ENCODE data around the gene BCL2. TPM values are rescaled to one million over a fixed set of nuclear protein-coding genes. Genes with fewer than 3 reads are reported as not detected.
"Not testable (repeated sequence)": the region's sequence is repeated elsewhere in the genome, so short reads cannot be mapped to it uniquely, and the experiment has no call there.

Gene BCL2
- total RNA-seq, 8 experiments from 2014 or later = 0.97 to 29.2 (median 5.8) TPM

DNA sequence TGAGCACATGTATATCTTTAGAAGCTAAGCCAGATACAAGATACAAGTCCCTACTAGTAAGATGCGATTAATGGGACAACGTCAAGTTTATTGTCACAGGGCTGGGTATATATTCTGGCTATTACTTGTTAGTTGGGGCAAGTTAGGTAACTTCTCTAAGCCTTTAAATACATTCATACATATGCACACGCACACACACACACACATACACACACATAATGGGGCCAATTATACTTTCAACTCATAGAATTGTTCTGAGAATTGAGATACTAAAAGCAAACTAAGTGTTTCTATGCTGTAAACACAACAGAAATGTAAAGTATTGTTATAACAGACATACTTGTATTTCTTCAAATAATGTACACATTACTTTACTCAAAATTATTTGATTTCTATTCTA, 116.1 kb downstream of the BCL2 start:
- ATAC-seq (replicated peaks in 6 of 8) = no peak
- in situ Hi-C loops (cut with MboI; ENCODE audit: low pct_unique_long_range_greater_than_20kb in 2 of 9, low sequenced_read_pairs in 9 of 9, unreplicated experiment in 9 of 9) = loop anchor here in 1 of 9 experiments (25.0 kb wide), 1 partner anchor 109 kb away; the partner anchor contains the start of gene BCL2
- Histone ChIP-seq H3K4me3 (no peak overlapping the region), H3K4me1 (replicated peaks in 1 of 2) (peaks cover 2 to 5% of the 10 kb centered on the region in 2 donors), H3K27ac (no peak overlapping the region)
- 81 to 100% (median 100%) methylated on average over 1 to 3 of the region's 3 CpGs; no CpG with 5 or more reads in 3 of the 10 experiments for WGBS, 10 experiments

DNA sequence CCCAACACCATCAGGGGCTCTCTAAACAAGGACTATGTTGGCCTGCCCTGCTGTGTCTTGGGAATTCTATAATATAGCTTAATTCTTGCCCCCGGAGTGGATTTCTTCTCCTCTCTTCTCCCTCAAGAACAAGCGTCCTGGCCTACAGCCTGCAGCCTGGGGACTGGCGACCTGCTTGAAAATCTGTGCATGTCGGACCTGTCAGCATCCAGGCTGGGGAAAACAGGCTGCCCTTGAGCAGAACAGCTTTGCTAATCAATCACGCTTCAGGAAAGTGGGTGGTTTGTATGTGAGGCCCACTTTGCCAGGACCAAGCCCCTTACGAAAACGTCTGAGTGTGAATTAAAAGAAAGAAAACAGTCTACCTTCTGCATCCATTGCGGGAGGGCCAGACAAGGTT, 116.7 kb downstream of the BCL2 start:
- peak overlapping the region in 1 of 2 donors; percentile 44 for H3K27ac ChIP-seq
- ATAC-seq (replicated peaks in 6 of 8) = peak in 5 of 8 experiments; percentile 41 to 76 (median 48)
- in situ Hi-C loops (cut with MboI; ENCODE audit: low pct_unique_long_range_greater_than_20kb in 2 of 9, low sequenced_read_pairs in 9 of 9, unreplicated experiment in 9 of 9) = loop anchor here in 1 of 9 experiments (25.0 kb wide), 1 partner anchor 109 kb away; the partner anchor contains the start of gene BCL2

DNA sequence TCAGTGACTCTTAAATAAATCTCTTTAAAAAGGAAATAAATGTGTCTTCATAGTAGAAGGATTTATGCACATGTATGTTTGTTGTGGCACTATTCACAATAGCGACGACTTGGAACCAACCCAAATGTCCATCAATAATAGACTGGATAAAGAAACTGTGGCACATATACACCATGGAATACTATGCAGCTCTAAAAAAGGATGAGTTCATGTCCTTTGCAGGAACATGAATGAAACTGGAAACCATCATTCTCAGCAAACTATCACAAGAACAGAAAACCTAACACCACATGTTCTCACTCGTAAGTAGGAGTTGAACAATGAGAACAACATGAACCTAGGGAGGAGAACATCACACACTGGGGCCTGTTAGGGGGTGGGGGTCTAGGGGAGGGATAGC, 118.1 kb downstream of the BCL2 start:
- ATAC-seq (replicated peaks in 6 of 8); H3K4me3 ChIP-seq; H3K27ac ChIP-seq: not testable (repeated sequence)
- in situ Hi-C loops (cut with MboI; ENCODE audit: low pct_unique_long_range_greater_than_20kb in 2 of 9, low sequenced_read_pairs in 9 of 9, unreplicated experiment in 9 of 9) = loop anchor here in 1 of 9 experiments (25.0 kb wide), 1 partner anchor 111 kb away; the partner anchor contains the start of gene BCL2
- peaks cover 12 to 17% of the 10 kb centered on the region in 2 donors for H3K4me1 ChIP-seq (replicated peaks in 1 of 2)
- WGBS, 10 experiments = 27 to 100% (median 93%) methylated on average over 2 to 3 of the region's 3 CpGs; no CpG with 5 or more reads in 3 of the 10 experiments

More for the DNA sequence above, 116.7 kb downstream of the BCL2 start:
- Histone ChIP-seq H3K4me3 (no peak overlapping the region), H3K4me1 (replicated peaks in 1 of 2) (peaks cover 4 to 7% of the 10 kb centered on the region in 2 donors)
- 60 to 91% (median 83%) methylated on average over 1 to 7 of the region's 8 CpGs; no CpG with 5 or more reads in 3 of the 10 experiments for WGBS, 10 experiments

DNA sequence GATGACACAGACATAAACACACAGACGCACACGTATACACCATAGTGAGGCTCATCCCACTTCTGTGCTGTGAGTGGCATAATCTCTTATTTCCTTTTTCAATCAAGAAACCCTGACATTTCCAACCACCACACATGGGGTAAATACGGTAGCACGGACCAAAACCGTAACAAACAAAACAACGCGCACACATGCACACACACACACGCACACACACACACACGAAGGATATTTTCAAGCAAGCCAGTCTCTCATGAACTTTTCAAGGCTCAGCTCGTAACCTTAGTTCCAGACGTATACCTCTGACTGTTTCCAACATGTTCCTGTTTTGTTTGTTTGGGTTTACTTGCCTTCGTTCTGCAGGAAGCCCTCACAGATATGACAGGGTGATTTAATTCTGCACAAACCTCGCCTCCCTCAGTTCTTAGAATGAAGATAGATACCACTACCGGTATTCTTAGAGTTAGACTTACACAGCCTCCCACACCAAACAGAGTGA, 119.8 kb downstream of the BCL2 start:
- Histone ChIP-seq H3K27ac (no peak overlapping the region), H3K4me3 (no peak overlapping the region), H3K4me1 (replicated peaks in 1 of 2) (peaks cover 12 to 19% of the 10 kb centered on the region in 2 donors)
- 19 to 94% (median 69%) methylated on average over 2 to 14 of the region's 14 CpGs; no CpG with 5 or more reads in 1 of the 10 experiments for WGBS, 10 experiments
- no peak for ATAC-seq (replicated peaks in 6 of 8)
- in situ Hi-C loops (cut with MboI; ENCODE audit: low pct_unique_long_range_greater_than_20kb in 2 of 9, low sequenced_read_pairs in 9 of 9, unreplicated experiment in 9 of 9) = loop anchor here in 1 of 9 experiments (25.0 kb wide), 1 partner anchor 113 kb away; the partner anchor contains the start of gene BCL2

DNA sequence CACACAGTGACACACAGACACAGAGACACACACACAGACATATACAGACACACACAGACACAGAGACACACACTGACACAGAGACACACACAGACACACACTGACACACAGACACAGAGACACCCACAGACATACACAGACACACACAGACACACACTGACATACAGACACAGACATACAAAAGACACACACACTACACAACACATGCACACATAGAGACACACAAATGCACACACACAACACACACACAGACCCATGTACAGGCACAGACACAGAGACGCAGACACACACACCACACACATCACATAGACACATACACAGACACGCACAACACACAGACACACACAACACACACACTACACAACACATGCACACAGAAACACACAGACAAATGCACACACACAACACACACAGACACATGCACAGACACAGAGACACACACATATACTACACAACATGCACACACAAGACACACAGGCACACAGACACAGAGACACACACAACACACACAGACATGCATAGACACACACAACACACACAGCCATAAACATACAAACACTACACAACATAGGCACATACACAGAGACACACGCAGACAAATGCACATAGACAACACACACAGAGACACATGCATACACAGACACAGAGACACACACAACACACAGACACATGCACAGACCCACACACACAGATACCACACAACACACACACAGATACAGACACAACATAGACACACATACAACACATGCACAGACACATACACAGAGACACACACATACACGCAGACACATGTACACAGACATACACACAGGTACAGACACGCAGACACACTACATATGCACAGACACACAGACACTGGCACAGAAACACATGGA, 120.5 kb downstream of the BCL2 start:
- Histone ChIP-seq H3K4me1 (replicated peaks in 1 of 2) (peaks cover 12 to 19% of the 10 kb centered on the region in 2 donors), H3K4me3 (no peak overlapping the region), H3K27ac (no peak overlapping the region)
- 71 to 100% (median 95%) methylated on average over 1 to 3 of the region's 5 CpGs; no CpG with 5 or more reads in 1 of the 10 experiments for WGBS, 10 experiments
- in situ Hi-C loops (cut with MboI; ENCODE audit: low pct_unique_long_range_greater_than_20kb in 2 of 9, low sequenced_read_pairs in 9 of 9, unreplicated experiment in 9 of 9) = no loop called here
- no peak for ATAC-seq (replicated peaks in 6 of 8)

DNA sequence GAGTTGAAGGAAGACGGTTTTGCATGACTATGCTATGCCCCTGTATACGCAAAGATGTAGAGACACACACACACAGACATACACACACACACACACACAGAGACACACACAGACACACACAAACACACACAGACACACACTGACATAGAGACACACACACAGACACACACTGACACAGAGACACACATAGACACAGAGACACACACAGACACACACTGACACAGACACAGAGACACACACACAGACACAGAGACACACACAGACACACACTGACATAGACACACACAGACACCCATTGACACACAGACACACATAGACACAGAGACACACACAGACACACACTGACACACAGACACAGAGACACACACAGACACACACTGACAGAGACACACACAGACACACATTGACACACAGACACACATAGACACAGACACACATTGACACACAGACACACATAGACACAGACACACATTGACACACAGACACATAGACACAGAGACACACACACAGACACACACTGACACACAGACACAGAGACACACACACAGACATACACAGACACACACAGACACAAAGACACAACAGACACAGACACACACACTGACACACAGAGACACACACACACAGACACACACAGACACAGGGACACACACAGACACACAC, 121.3 kb downstream of the BCL2 start:
- in situ Hi-C loops (cut with MboI; ENCODE audit: low pct_unique_long_range_greater_than_20kb in 2 of 9, low sequenced_read_pairs in 9 of 9, unreplicated experiment in 9 of 9) = no loop called here
- H3K4me3 ChIP-seq = no peak overlapping the region
- H3K27ac ChIP-seq = no peak overlapping the region
- H3K4me1 ChIP-seq (replicated peaks in 1 of 2) = peaks cover 12 to 19% of the 10 kb centered on the region in 2 donors
- no peak for ATAC-seq (replicated peaks in 6 of 8)
- 63 to 94% (median 71%) methylated on average over 1 to 2 of the region's 2 CpGs; no CpG with 5 or more reads in 3 of the 10 experiments for WGBS, 10 experiments

DNA sequence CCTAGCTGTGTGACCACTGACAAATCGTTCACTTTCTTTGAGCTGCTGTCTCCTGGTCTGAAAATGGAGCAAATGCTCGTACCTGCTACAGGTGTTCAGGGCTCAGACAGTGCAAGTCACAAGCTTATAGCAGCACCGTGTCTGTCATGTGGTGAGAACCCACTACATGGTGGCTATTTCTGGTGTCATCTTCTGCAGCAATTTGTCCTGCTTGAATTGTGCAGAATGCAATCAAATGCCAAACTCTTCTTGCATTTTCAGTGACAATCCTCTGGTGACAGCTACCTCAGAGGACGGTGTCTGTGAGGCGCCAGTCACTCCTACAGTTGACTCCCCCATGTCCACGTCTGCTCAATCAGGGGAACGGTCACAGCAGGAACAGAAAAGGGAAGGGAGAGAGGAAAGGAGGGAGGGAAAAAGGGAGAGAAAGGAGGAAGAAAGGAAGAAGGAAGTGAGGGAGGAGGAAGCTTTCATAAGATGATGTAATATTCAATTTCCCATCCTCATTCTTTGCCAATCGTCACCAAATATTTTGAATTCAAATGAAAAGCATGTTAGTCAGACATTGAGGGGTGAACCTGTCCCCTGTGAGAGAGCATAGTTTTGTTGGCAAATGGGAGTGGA, 122.2 kb downstream of the BCL2 start:
- Histone ChIP-seq H3K4me3 (no peak overlapping the region), H3K4me1 (replicated peaks in 1 of 2) (peaks cover 11 to 25% of the 10 kb centered on the region in 2 donors), H3K27ac (no peak overlapping the region)
- WGBS, 10 experiments = 0 to 64% (median 44%) methylated on average over 1 to 8 of the region's 8 CpGs; no CpG with 5 or more reads in 2 of the 10 experiments
- peak in 7 of 8 experiments; percentile 21 to 59 (median 38) for ATAC-seq (replicated peaks in 6 of 8)
- in situ Hi-C loops (cut with MboI; ENCODE audit: low pct_unique_long_range_greater_than_20kb in 2 of 9, low sequenced_read_pairs in 9 of 9, unreplicated experiment in 9 of 9) = no loop called here

DNA sequence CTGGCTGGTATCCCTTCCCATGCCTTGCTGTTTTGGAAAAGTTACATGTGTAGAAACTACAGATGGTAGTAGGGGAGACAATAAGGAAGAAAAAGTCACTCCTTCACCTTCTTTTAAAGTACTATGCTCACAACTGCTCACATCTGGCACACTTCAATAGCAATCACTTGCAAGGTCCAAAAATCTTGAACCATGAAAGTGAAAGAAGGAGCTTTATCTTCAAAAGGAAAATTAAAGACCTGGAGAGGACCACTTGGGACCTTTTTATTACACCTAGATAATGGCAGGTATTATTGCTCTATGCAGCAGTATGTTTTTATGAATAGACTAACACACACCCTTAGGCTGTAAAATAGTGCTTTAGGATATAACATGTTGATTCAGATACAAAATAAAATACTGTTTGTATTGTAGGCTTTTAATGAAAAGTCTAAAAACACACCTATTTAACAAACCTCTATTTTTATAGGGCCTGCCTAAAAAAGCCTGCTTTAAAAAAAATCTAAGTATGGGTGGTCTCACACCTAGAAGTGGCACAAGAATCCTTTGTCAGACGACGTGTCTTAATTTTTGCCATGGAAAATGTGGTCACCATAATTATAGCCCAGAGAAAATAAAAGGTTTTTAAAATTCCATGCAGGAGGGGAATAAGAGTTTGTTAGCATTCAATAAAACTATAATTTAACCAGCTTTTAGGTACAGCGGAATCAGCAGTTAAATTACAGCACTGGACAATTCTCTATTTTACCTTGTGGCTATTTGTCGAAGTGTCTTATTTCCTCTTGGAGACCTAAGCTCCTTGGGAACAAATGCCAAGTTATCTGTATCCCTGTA, 124.0 kb downstream of the BCL2 start:
- in situ Hi-C loops (cut with MboI; ENCODE audit: low pct_unique_long_range_greater_than_20kb in 2 of 9, low sequenced_read_pairs in 9 of 9, unreplicated experiment in 9 of 9) = no loop called here

DNA sequence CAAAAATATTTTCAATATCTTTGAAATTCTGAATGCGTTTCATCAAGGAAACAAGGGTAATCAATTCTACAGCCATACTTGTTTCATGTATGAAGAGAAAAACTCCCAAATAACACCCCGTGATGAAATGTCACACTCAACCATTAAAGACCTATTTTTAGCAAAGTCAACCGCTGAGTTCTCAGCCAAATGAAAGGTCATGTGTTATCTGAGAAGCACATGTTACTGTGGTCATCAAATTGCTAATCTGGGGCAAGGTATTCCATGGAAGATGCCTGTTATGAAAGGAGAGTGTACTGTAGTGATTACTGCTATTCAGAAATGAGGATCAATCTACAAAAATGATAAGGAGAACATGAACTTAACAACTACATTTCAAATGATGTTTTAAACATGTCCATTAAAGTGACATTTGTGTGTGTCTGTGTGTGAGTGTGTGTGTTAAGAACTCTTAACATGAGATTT, 126.7 kb downstream of the BCL2 start:
- in situ Hi-C loops (cut with MboI; ENCODE audit: low pct_unique_long_range_greater_than_20kb in 2 of 9, low sequenced_read_pairs in 9 of 9, unreplicated experiment in 9 of 9) = no loop called here
- 50 to 100% (median 80%) methylated on average over 1 to 3 of the region's 3 CpGs; no CpG with 5 or more reads in 1 of the 10 experiments for WGBS, 10 experiments
- ATAC-seq (replicated peaks in 6 of 8) = peak in 7 of 8 experiments; percentile 28 to 76 (median 68)

More for the DNA sequence above, 124.0 kb downstream of the BCL2 start:
- ATAC-seq (replicated peaks in 6 of 8) = no peak
- peaks cover 11 to 25% of the 10 kb centered on the region in 2 donors for H3K4me1 ChIP-seq (replicated peaks in 1 of 2)
- 67 to 100% (median 95%) methylated on average over 2 to 4 of the region's 4 CpGs for WGBS, 10 experiments
- no peak overlapping the region for H3K4me3 ChIP-seq
- no peak overlapping the region for H3K27ac ChIP-seq

DNA sequence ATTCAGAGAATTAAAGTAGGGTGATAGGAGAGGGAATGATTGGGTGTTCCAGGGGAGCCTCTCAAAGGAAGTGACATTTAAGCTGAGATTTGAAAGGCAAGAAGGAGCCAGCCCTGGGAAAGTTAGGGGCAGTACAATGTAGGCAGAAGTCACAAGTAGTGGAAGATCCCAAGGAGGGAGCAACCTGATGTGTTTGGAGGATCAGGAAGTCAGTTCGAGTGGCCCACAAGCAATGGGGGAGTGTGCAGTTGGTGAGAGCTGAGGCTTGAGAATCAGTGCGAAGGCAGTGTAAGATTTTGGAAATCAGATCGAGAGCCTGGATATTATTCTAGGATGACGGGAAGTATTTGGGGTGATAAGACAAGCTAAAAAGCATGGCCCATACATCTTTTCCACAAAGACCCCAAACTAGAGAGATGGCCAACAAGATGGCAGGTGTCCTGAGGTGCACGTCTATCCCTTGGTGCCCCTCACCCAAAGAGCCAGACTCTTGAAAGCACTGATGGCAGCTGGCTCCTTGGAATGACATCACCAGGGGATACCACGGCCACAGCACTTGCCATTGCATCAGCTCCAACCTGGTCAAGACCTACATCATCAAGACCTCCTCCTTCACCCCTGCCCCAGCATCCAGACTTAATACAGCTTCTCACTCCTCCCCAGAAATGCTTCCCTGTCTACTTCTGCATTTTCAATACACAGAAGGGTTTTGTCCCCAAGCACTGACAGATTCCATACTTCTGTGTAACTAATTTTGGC, 127.3 kb downstream of the BCL2 start:
- in situ Hi-C loops (cut with MboI; ENCODE audit: low pct_unique_long_range_greater_than_20kb in 2 of 9, low sequenced_read_pairs in 9 of 9, unreplicated experiment in 9 of 9) = no loop called here
- ATAC-seq (replicated peaks in 6 of 8) = peak in 5 of 8 experiments; percentile 60 to 87 (median 84)
- peak overlapping the region in 1 of 2 donors; percentile 50 for H3K27ac ChIP-seq
- H3K4me1 ChIP-seq (replicated peaks in 1 of 2) = peaks cover 8 to 26% of the 10 kb centered on the region in 2 donors
- WGBS, 10 experiments = 60 to 100% (median 92%) methylated on average over 2 to 5 of the region's 6 CpGs; no CpG with 5 or more reads in 3 of the 10 experiments
- no peak overlapping the region for H3K4me3 ChIP-seq

More for the DNA sequence above, 126.7 kb downstream of the BCL2 start:
- H3K4me3 ChIP-seq = no peak overlapping the region
- peak overlapping the region in 1 of 2 donors; percentile 50 for H3K27ac ChIP-seq
- H3K4me1 ChIP-seq (replicated peaks in 1 of 2) = peaks cover 14 to 32% of the 10 kb centered on the region in 2 donors

DNA sequence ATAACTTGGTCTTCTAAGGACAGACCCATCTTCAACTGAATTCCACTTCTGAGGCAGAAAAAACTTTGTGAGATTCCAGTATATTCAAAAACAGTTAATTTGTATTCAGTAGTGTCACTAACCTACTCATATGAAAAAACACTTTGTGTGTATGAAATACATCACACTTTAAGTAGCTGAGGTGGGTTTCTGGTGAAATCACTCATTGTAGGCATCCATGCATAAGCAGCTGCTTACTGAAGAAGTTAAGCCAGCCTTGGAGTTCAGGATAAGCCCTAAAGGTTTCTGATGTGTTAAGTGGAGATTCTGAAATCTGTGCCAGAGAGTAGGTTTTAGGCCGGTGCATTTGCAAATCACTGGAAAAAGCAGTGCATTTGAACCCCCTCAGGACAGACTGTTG, 128.2 kb downstream of the BCL2 start:
- H3K27ac ChIP-seq = no peak overlapping the region
- 0 to 100% (median 60%) methylated on average over 1 of the region's 1 CpG; no CpG with 5 or more reads in 3 of the 10 experiments for WGBS, 10 experiments
- peaks cover 12 to 24% of the 10 kb centered on the region in 2 donors for H3K4me1 ChIP-seq (replicated peaks in 1 of 2)
- in situ Hi-C loops (cut with MboI; ENCODE audit: low pct_unique_long_range_greater_than_20kb in 2 of 9, low sequenced_read_pairs in 9 of 9, unreplicated experiment in 9 of 9) = no loop called here
- ATAC-seq (replicated peaks in 6 of 8) = no peak
- H3K4me3 ChIP-seq = no peak overlapping the region
